ENCODE results near the gene LNPEP.
"Not testable (repeated sequence)": the region's sequence is repeated elsewhere in the genome, so short reads cannot be mapped to it uniquely, and the experiment has no call there.

LNPEP gene

GRCh38 chr5:96930589-96930988 lies 5.3 kb upstream of the LNPEP start:
- DNase-seq, result no peak

DNA sequence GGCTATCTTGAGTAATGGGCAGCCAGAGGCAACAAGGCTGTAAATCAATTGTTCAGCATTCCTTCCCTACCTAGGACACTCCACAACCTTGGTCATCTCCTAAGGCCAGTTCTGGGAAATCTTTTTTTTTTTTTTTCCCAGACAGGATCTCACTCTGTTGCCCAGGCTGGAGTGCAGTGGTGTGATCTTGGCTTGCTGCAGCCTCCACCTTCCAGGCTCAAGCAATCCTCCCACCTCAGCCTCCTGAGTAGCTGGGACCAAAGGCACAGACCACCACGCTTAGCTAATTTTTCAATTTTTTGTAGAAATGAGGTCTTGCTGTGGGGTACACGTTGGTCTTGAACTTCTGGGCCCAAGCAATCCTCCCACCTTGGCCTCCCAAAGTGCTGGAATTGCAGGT lies 4.8 kb upstream of the LNPEP start:
- DNase-seq, result not testable (repeated sequence)

- DNase-seq, result no peak
Observed at GRCh38 chr5:96931605-96932004, 4.3 kb upstream of the LNPEP start.

DNA sequence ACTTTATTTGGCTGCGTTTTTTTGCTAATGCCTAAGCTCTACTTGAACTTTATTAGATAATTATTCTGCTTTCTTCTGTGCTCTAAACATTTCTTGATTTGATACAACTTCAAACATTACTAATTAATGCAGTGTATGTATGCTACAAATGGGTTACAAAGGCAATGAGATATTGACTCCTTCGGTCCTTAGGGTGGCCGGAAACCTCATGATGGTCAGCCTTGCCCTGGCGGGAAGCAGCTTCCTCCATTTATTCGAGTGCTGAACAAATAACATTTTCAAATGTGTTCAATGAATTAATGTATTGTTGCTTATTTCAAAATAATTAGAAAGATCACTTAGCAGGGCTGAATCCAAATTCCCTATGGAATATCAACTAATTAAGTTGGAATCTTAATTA lies 3.9 kb upstream of the LNPEP start:
- no peak for DNase-seq

GRCh38 chr5:96933764-96934707 lies 1.8 kb upstream of the LNPEP start:
- no peak for DNase-seq

GRCh38 chr5:96934708-96935558 lies 947 bp upstream of the LNPEP start:
- peak; percentile 83 for DNase-seq

- DNase-seq, result peak; percentile 31
Observed at GRCh38 chr5:96936431-96937320, 796 bp downstream of the LNPEP start.

- no peak for DNase-seq
Observed at GRCh38 chr5:96940586-96940985, 4.7 kb downstream of the LNPEP start.

GRCh38 chr5:96941140-96941539 lies 5.3 kb downstream of the LNPEP start:
- DNase-seq, result no peak

DNA sequence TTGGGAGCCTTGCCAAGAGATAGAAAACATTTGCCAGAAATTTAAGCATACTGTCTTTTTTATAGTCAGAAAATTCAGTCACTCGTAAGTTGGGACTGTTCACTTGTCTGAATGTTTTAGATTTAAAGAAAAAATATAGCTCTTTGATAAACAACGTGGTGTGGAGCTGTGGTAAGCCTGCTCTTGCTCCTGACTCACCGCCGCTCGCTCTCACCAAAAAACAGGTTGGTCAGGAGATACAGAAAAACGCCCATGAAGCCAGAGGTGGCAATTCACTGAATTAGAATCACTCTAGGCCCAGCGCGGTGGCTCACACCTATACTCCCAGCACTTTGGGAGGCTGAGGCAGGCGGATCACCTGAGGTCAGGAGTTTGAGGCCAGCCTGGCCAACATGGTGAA lies 6.2 kb downstream of the LNPEP start:
- DNase-seq, result no peak

GRCh38 chr5:96942911-96943310 lies 7.0 kb downstream of the LNPEP start:
- no peak for DNase-seq

DNA sequence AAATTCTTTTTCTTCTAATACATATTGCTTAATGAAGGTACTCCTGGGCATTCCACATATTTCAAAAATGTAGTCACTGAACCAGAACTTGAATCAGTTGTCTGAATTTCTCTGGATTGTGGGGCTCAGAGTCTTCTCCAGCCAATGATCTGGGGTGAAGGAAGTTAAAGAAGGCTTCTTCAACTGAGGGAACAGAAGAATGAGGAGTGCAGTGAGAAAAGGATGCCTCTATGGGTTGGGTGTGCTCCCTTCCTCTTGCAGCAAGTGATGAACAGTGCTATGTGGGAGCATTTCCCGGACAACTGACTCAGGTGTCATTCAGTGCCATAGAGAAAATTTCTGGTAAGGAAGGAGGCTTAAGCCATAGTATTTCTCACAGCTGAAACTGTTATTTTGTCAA lies 7.9 kb downstream of the LNPEP start:
- no peak for DNase-seq

DNA sequence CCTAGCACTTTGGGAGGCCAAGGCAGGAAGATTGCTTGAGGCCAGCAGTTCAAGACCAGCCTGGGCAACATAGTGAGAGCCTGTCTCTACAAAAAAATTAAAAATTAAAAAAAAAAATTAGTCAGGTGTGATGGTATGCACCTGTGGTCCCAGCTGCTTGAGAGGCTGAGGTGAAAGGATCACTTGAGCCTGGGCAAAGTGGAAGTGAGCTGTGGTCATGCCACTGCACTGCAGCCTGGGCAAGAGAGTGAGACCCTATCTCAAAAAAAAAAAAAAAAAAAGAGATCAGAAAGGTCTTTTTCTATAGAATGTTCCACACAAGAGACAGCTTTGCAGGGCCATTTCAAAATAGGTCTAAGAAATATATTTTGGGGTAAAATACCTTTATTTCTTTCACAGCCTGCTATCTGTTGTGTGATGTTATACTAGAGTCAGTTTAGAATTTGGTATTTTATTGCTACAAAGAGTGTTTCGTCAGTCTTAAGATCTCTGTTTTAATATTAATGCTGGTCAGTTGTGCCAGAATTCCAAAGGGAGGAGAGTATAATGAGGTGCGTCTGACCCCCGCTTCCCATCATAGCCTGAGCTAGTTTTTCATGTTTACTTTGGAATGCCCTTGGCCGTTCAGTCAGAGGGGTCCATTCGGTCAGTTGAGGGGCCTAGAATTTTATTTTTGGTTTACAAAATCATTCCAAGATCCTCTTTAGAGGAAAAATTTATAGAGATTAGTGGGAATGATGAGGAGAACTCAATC lies 9.4 kb downstream of the LNPEP start:
- no peak for DNase-seq

- DNase-seq, result no peak
Observed at GRCh38 chr5:96946381-96946780, 10.5 kb downstream of the LNPEP start.

- no peak for DNase-seq
Observed at GRCh38 chr5:96952118-96952750, 16.4 kb downstream of the LNPEP start.

GRCh38 chr5:96952974-96953730 lies 17.3 kb downstream of the LNPEP start:
- DNase-seq, result no peak

GRCh38 chr5:96957254-96958049 lies 21.6 kb downstream of the LNPEP start:
- DNase-seq, result no peak

- DNase-seq, result no peak
Observed at GRCh38 chr5:96958977-96959376, 23.1 kb downstream of the LNPEP start.

DNA sequence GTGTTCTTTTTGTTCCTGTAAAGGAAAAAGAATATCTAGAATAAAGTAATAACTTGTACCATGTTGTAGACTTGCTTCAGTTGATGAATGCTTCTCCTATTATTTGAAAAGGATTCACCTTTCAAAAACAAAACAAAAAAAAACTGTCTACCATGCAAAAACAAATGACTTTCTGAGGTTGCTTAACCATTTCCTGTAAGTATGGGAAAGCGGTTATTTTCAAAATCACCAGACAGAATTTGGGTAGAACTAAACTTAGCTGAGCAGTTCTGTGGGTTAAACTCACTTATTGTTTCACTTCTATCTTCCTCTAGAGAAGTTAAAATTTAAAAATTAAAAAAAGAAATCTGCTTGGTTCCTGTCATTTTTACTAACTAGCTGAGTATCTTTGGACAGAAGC lies 25.2 kb downstream of the LNPEP start:
- no peak for DNase-seq

DNA sequence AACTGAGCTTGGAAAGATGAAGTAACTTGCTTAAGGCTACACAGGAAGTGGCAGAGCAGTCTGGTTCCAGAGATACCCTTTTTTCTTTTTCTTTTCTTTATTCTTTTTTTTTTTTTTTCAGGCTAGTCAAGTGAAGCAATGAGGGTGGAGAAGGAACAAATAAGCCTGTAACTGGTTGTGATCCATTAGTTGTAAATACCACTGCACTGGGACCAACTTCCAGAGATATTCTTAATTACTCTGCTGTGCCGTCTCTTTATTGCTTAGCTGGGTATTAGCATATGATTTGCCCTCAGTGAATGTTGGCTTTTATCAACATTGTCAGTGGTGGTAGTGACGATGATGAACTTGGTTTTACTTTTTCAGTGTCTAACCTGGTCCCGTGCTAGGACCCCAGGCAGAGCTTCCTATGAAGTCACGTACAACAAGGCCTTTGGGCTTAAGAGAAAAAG lies 26.7 kb downstream of the LNPEP start:
- no peak for DNase-seq
